Panc1 (cell line): ENCODE measurements around the gene ELAVL4. TPM values are rescaled to one million over a fixed set of nuclear protein-coding genes. Genes with fewer than 3 reads are reported as not detected.

Experiments used
- ATAC-seq: fragments of 200-7000 bp; cut with Tn5 transposase; 2 replicates; pipeline ENCODE4 v1.9.1; 2020; ENCODE audit warnings: mild to moderate bottlenecking, moderate library complexity
- BruUV-seq: library from RNA; stranded (reverse); fragments of 400-500 nt; replicated peaks from 2 replicates; lab custom pipeline; 2021; lab: Mats Ljungman, UMichigan
- CTCF ChIA-PET: fragments of 300-600 bp; sonication (Branson Sonifier 250); formaldehyde crosslinking; loops from one replicate; lab custom pipeline; 2022; ENCODE audit warnings: antibody characterized with exemption; lab: Charles Lee
- POLR2A ChIA-PET: fragments of 300-600 bp; sonication (Branson Sonifier 250); formaldehyde crosslinking; loops from one replicate; lab custom pipeline; 2022; ENCODE audit warnings: antibody characterized with exemption; lab: Charles Lee
- DNase-seq: peaks from one replicate; pipeline ENCODE4 v3.0.0-alpha.2; 2010; ENCODE audit warnings: low read depth, low spot score
- H3K27ac ChIP-seq: 2 replicates; pipeline ENCODE4 v1.5.1; 2011; ENCODE audit warnings: mild to moderate bottlenecking, low read length, inconsistent platforms
- H3K27me3 ChIP-seq: fragments of 200-500 bp; sonication (Bioruptor generic); 2 replicates; pipeline ENCODE4 v1.6.0; 2014; ENCODE audit warnings: low read length, inconsistent platforms; ENCODE audit not compliant: control insufficient read depth, insufficient read depth
- H3K36me3 ChIP-seq: fragments of 200-500 bp; sonication (Bioruptor generic); 2 replicates; pipeline ENCODE4 v1.5.1; 2014; ENCODE audit warnings: inconsistent platforms, mild to moderate bottlenecking, low read length, moderate library complexity; ENCODE audit not compliant: control insufficient read depth, insufficient read depth
- H3K4me1 ChIP-seq: 2 replicates; pipeline ENCODE4 v1.5.1; 2011; ENCODE audit warnings: inconsistent platforms, mild to moderate bottlenecking, low read length, moderate library complexity; ENCODE audit not compliant: control insufficient read depth, insufficient read depth
- H3K4me3 ChIP-seq, 2 experiments: 2 replicates each; pipeline ENCODE4 v1.5.1; 2011 to 2012; ENCODE audit warnings: low read depth in 2 of 2, low read length in 2 of 2, mild to moderate bottlenecking in 2 of 2, inconsistent platforms in 1 of 2, moderate library complexity in 1 of 2
- H3K9me3 ChIP-seq: fragments of 200-500 bp; sonication (Bioruptor generic); 2 replicates; pipeline ENCODE4 v1.5.1; 2014; ENCODE audit warnings: low read depth, mild to moderate bottlenecking, inconsistent platforms, low read length, moderate library complexity; ENCODE audit not compliant: control insufficient read depth, insufficient read depth
- POLR2AphosphoS5 ChIP-seq: IDR thresholded peaks from 2 replicates; pipeline ENCODE4 v1.6.1; 2012; ENCODE audit warnings: mild to moderate bottlenecking, low read depth, low read length, moderate library complexity
- REST ChIP-seq, 2 experiments: IDR thresholded peaks; 2 replicates each; pipeline ENCODE4 v1.6.1; 2011 to 2012; ENCODE audit warnings: low read depth in 2 of 2, control low read depth in 1 of 2, low read length in 1 of 2, mild to moderate bottlenecking in 1 of 2, moderate library complexity in 1 of 2; ENCODE audit not compliant: insufficient read depth in 1 of 2
- SIN3A ChIP-seq: IDR thresholded peaks from 2 replicates; pipeline ENCODE4 v1.6.1; 2012; ENCODE audit warnings: low read depth, mild to moderate bottlenecking, low read length, moderate library complexity, borderline replicate concordance; ENCODE audit not compliant: insufficient read depth
- TCF7L2 ChIP-seq: IDR thresholded peaks from 2 replicates; pipeline ENCODE4 v1.6.1; 2011; ENCODE audit warnings: mild to moderate bottlenecking, low read depth, low read length, inconsistent platforms
- in situ Hi-C: cut with HindIII; loops from 2 replicates; pipeline ENCODE4 v1.10.0; 2016; ENCODE audit warnings: low sequenced_read_pairs, low pct_unique_long_range_greater_than_20kb
- intact Hi-C: fragments of 100-400 bp; cut with micrococcal nuclease; formaldehyde crosslinking; loops from one replicate; pipeline ENCODE4 v1.10.0; 2022; ENCODE audit not compliant: unreplicated experiment
- total RNA-seq: library from RNA; stranded (reverse); gene quantifications from one replicate; pipeline ENCODE4 v1.2.1, GENCODE V29; 2021; ENCODE audit not compliant: unreplicated experiment
- TF ChIP-seq, protein P1 (sequence below): fragments of 450-650 bp; IDR thresholded peaks from 2 replicates; pipeline ENCODE4 v1.5.1; 2017; ENCODE audit warnings: mild to moderate bottlenecking

Gene ELAVL4
- total RNA-seq, 1 experiment from 2014 or later = not detected

GRCh38 chr1:50197216-50197615 lies 88.5 kb downstream of the ELAVL4 start:
- intact Hi-C loops = no loop called here
- DNase-seq = no peak
- in situ Hi-C loops = no loop called here
- no peak overlapping the region for H3K27ac ChIP-seq
- ATAC-seq = no peak
- H3K4me3 ChIP-seq = no peak overlapping the region
- CTCF ChIA-PET = no interaction called here
- peaks cover 3% of the 10 kb centered on the region; the same call in 1 of the 2 replicates for H3K27me3 ChIP-seq
- no peaks in the 10 kb centered on the region for H3K4me1 ChIP-seq
- POLR2A ChIA-PET = no interaction called here
- H3K9me3 ChIP-seq = no peaks in the 10 kb centered on the region
- TF ChIP-seq, protein P1, sequence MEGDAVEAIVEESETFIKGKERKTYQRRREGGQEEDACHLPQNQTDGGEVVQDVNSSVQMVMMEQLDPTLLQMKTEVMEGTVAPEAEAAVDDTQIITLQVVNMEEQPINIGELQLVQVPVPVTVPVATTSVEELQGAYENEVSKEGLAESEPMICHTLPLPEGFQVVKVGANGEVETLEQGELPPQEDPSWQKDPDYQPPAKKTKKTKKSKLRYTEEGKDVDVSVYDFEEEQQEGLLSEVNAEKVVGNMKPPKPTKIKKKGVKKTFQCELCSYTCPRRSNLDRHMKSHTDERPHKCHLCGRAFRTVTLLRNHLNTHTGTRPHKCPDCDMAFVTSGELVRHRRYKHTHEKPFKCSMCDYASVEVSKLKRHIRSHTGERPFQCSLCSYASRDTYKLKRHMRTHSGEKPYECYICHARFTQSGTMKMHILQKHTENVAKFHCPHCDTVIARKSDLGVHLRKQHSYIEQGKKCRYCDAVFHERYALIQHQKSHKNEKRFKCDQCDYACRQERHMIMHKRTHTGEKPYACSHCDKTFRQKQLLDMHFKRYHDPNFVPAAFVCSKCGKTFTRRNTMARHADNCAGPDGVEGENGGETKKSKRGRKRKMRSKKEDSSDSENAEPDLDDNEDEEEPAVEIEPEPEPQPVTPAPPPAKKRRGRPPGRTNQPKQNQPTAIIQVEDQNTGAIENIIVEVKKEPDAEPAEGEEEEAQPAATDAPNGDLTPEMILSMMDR = no peak
- TF ChIP-seq POLR2AphosphoS5 (no peak), SIN3A (no peak), REST (IDR thresholded peaks at IDR 0.05; ENCODE audit: insufficient read depth in 1 of 2, low read depth in 2 of 2, low read length in 1 of 2) (no peak), TCF7L2 (no peak)
- H3K36me3 ChIP-seq = no peaks in the 10 kb centered on the region
- BruUV-seq = no TSS peak

GRCh38 chr1:50208315-50208714 lies 99.6 kb downstream of the ELAVL4 start:
- no peak for TF ChIP-seq REST (IDR thresholded peaks at IDR 0.05; ENCODE audit: insufficient read depth in 1 of 2, low read depth in 2 of 2, low read length in 1 of 2)
- TF ChIP-seq TCF7L2 = no peak
- no peak for TF ChIP-seq SIN3A
- CTCF ChIA-PET = no interaction called here
- intact Hi-C loops (no loop called here), in situ Hi-C loops (no loop called here)
- Histone ChIP-seq H3K27ac (no peak overlapping the region), H3K36me3 (no peaks in the 10 kb centered on the region), H3K9me3 (no peaks in the 10 kb centered on the region), H3K4me1 (no peaks in the 10 kb centered on the region), H3K4me3 (no peak overlapping the region), H3K27me3 (peaks cover 21% of the 10 kb centered on the region)
- POLR2A ChIA-PET = no interaction called here
- DNase-seq = no peak
- no peak for ATAC-seq
- no TSS peak for BruUV-seq
